Natural killer cell (primary cell): ENCODE data around the gene PGAP2. TPM values are rescaled to one million over a fixed set of nuclear protein-coding genes. Genes with fewer than 3 reads are reported as not detected.

Source experiments
- ATAC-seq, 3 donors: fragments of 150-1000 bp in 2 of 3; fragments of 200-7000 bp in 1 of 3; cut with Tn5 transposase; 1 replicate in 1 of 3; 2 replicates in 2 of 3; pipeline ENCODE4 v1.10.0; 2021; ENCODE audit warnings: mild to moderate bottlenecking in 2 of 3, moderate library complexity in 2 of 3
- DNase-seq, 2 donors: peaks; one replicate each; pipeline versions ENCODE4 v3.0.0 to v3.0.0-alpha.2; 2013 to 2021; ENCODE audit warnings: mixed read lengths in 1 of 2
- H3K27ac ChIP-seq: one replicate; pipeline ENCODE4 v1.5.1; 2013; ENCODE audit warnings: mild to moderate bottlenecking, low read length
- H3K27me3 ChIP-seq: one replicate; pipeline ENCODE4 v1.6.1; 2013; ENCODE audit warnings: low read length; ENCODE audit not compliant: control insufficient read depth, insufficient read depth
- H3K36me3 ChIP-seq: one replicate; pipeline ENCODE4 v1.6.1; 2013; ENCODE audit warnings: low read length; ENCODE audit not compliant: control insufficient read depth, insufficient read depth
- H3K4me1 ChIP-seq: one replicate; pipeline ENCODE4 v1.6.1; 2013; ENCODE audit warnings: low read length; ENCODE audit not compliant: control insufficient read depth, insufficient read depth
- H3K4me3 ChIP-seq: one replicate; pipeline ENCODE4 v1.5.1; 2013; ENCODE audit warnings: low read length
- H3K9me3 ChIP-seq: one replicate; pipeline ENCODE4 v1.6.1; 2013; ENCODE audit warnings: low read length; ENCODE audit not compliant: control insufficient read depth, insufficient read depth
- H3K27ac Mint-ChIP-seq, 2 donors: one replicate each; pipeline ENCODE4 v1.8.0; 2022; ENCODE audit warnings: mild to moderate bottlenecking in 2 of 2, mixed read lengths in 2 of 2, moderate library complexity in 1 of 2
- H3K27me3 Mint-ChIP-seq, 2 donors: one replicate each; pipeline ENCODE4 v1.8.0; 2022; ENCODE audit warnings: low read depth in 2 of 2, mixed read lengths in 2 of 2
- H3K36me3 Mint-ChIP-seq: one replicate; pipeline ENCODE4 v1.8.0; 2022; ENCODE audit warnings: mixed read lengths
- H3K4me1 Mint-ChIP-seq, 2 donors: one replicate each; pipeline ENCODE4 v1.8.0; 2022; ENCODE audit warnings: mixed read lengths in 2 of 2
- H3K4me3 Mint-ChIP-seq: one replicate; pipeline ENCODE4 v1.8.0; 2022; ENCODE audit warnings: mild to moderate bottlenecking, moderate library complexity, mixed read lengths
- H3K9me3 Mint-ChIP-seq, 2 donors: one replicate each; pipeline ENCODE4 v1.8.0; 2022; ENCODE audit warnings: mixed read lengths in 2 of 2
- WGBS: methylation state at CpG from one replicate; pipeline ENCODE4 v1.1.7; 2013; ENCODE audit warnings: missing lambda C conversion rate; ENCODE audit not compliant: insufficient coverage; 5-methylcytosine and 5-hydroxymethylcytosine counted together
- intact Hi-C: fragments of 100-400 bp; cut with micrococcal nuclease; formaldehyde crosslinking; loops from one replicate; pipeline ENCODE4 v1.14.2; 2022
- total RNA-seq, 4 donors: library from RNA; stranded (reverse); fragments of 120-200 nt in 1 of 4; gene quantifications; one replicate each; pipeline versions ENCODE4 v1.2.3 to v1.2.4, GENCODE V29; 2013 to 2022
- TF ChIP-seq, protein P1 (sequence below): fragments of 200-600 bp; IDR thresholded peaks from one replicate; pipeline ENCODE4 v1.8.0; 2022; ENCODE audit warnings: antibody characterized with exemption

PGAP2 gene
- total RNA-seq, 3 donors from 2014 or later (not counting 1 experiment from before 2014, with no cell fraction given), result 9.5 to 17.5 (median 9.8) TPM

DNA sequence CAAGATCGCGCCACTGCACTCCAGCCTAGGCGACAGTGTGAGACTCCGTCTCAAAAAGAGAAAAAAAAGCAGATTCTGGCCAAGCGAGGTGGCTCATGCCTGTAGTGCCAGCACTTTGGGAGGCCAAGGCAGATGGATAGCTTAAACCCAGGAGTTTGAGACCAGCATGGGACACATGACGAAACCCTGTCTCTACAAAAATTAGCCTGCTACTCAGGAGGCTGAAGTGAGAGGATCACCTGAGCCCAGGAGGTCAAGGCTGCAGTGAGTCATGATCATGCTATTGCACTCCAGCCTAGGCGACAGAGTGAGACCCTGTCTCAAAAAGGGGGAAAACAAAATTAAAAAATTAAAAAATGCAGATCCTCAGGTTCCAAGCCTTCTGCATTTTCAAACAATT is 14.0 kb downstream of the PGAP2 start:
- Histone ChIP-seq H3K9me3 (no peaks in the 10 kb centered on the region), H3K27ac (no peak overlapping the region), H3K4me3 (no peak overlapping the region), H3K36me3 (peaks cover 19% of the 10 kb centered on the region), H3K27me3 (no peaks in the 10 kb centered on the region), H3K4me1 (peaks cover 20% of the 10 kb centered on the region)
- Mint-ChIP-seq H3K4me1 (peaks cover 24 to 29% of the 10 kb centered on the region in 2 donors), H3K27me3 (no peaks in the 10 kb centered on the region), H3K9me3 (no peaks in the 10 kb centered on the region), H3K36me3 (no peaks in the 10 kb centered on the region), H3K4me3 (no peak overlapping the region), H3K27ac (no peak overlapping the region)
- DNase-seq, result no peak
- intact Hi-C loops, result no loop called here
- TF ChIP-seq, protein P1, sequence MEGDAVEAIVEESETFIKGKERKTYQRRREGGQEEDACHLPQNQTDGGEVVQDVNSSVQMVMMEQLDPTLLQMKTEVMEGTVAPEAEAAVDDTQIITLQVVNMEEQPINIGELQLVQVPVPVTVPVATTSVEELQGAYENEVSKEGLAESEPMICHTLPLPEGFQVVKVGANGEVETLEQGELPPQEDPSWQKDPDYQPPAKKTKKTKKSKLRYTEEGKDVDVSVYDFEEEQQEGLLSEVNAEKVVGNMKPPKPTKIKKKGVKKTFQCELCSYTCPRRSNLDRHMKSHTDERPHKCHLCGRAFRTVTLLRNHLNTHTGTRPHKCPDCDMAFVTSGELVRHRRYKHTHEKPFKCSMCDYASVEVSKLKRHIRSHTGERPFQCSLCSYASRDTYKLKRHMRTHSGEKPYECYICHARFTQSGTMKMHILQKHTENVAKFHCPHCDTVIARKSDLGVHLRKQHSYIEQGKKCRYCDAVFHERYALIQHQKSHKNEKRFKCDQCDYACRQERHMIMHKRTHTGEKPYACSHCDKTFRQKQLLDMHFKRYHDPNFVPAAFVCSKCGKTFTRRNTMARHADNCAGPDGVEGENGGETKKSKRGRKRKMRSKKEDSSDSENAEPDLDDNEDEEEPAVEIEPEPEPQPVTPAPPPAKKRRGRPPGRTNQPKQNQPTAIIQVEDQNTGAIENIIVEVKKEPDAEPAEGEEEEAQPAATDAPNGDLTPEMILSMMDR, result no peak
- 97% methylated on average over 7 of the region's 7 CpGs for WGBS
- no peak for ATAC-seq

DNA sequence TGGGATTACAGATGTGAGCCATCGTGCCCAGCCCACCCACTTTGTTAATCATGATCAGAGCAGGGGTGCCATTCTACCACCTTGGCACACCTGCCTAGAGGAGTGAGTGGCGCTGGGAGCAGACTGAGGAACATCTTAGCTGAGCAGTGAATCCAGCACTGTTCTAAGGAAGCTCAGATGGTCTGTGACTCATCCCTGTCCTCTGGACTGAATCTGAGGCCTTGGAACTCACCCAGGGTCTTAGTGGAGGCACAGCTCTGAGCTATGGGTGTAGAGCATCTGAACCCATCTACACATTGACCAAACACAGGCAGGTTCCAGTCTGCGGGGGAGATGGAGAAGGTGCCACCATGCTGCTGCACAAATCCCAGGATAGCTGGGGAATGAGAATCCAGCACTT is 14.9 kb downstream of the PGAP2 start:
- intact Hi-C loops, result no loop called here
- WGBS, result 97% methylated on average over 3 of the region's 3 CpGs
- Histone ChIP-seq H3K4me1 (peaks cover 20% of the 10 kb centered on the region), H3K27me3 (no peaks in the 10 kb centered on the region), H3K4me3 (no peak overlapping the region), H3K27ac (no peak overlapping the region), H3K9me3 (no peaks in the 10 kb centered on the region), H3K36me3 (peaks cover 29% of the 10 kb centered on the region)
- peak overlapping the region; percentile 48 to 85 for H3K27ac Mint-ChIP-seq
- no peaks in the 10 kb centered on the region for H3K27me3 Mint-ChIP-seq
- peaks cover 33 to 34% of the 10 kb centered on the region in 2 donors for H3K4me1 Mint-ChIP-seq
- H3K9me3 Mint-ChIP-seq, result no peaks in the 10 kb centered on the region
- H3K36me3 Mint-ChIP-seq, result no peaks in the 10 kb centered on the region
- H3K4me3 Mint-ChIP-seq, result no peak overlapping the region
- ATAC-seq (no peak), DNase-seq (no peak)
- TF ChIP-seq, protein P1, result no peak

DNA sequence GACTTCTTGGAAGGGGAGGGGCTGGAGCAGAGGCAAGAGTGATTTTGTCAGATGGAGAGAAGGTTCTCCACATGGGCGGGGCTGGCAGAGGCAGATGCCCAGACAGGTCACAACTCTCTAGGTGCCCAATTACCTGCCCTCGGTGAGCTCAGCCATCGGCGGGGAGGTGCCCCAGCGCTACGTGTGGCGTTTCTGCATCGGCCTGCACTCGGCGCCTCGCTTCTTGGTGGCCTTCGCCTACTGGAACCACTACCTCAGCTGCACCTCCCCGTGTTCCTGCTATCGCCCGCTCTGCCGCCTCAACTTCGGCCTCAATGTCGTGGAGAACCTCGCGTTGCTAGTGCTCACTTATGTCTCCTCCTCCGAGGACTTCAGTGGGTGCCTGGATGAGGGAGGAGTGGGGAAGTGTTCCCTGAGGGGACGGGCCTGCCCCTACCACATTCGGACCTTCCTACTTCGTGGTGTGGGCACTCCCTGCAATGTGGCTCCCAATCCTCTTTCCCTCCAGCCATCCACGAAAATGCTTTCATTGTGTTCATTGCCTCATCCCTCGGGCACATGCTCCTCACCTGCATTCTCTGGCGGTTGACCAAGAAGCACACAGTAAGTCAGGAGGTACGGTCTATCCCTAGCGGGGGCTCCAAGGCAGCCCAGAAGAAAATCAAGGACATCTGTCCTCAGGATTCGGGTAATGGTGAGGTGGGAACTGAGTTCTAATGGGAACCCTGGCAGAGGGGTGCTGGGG is 15.6 kb downstream of the PGAP2 start:
- Histone ChIP-seq H3K27ac (no peak overlapping the region), H3K4me3 (no peak overlapping the region), H3K4me1 (peaks cover 20% of the 10 kb centered on the region), H3K9me3 (no peaks in the 10 kb centered on the region), H3K36me3 (peaks cover 30% of the 10 kb centered on the region), H3K27me3 (no peaks in the 10 kb centered on the region)
- TF ChIP-seq, protein P1, result no peak
- Mint-ChIP-seq H3K36me3 (no peaks in the 10 kb centered on the region), H3K9me3 (no peaks in the 10 kb centered on the region), H3K4me1 (peaks cover 33 to 34% of the 10 kb centered on the region in 2 donors), H3K27me3 (no peaks in the 10 kb centered on the region), H3K27ac (peak overlapping the region; percentile 81 to 85), H3K4me3 (no peak overlapping the region)
- ATAC-seq (no peak), DNase-seq (peak in 1 of 2 donors; percentile 14)
- WGBS, result 97% methylated on average over 30 of the region's 30 CpGs
- intact Hi-C loops, result loop anchor here (1.0 to 2.0 kb wide), 2 partner anchors 17 to 248 kb away; partner anchors contain the start of gene RHOG
